GM12864 (cell line): ENCODE data around the gene RECQL5.

Source experiments
- DNase-seq: peaks from one replicate; pipeline ENCODE4 v3.0.0-alpha.2; 2011; ENCODE audit warnings: low read depth
- H3K4me3 ChIP-seq: 2 replicates; pipeline ENCODE4 v1.5.1; 2011; ENCODE audit warnings: mild to moderate bottlenecking, low read depth, low read length, control low read depth
- TF ChIP-seq, protein P1 (sequence below): IDR thresholded peaks from 2 replicates; pipeline ENCODE4 v1.5.1; 2011; ENCODE audit warnings: low read depth, mild to moderate bottlenecking, moderate library complexity, low read length, control low read depth, inconsistent platforms; ENCODE audit errors: missing control alignments

The RECQL5 gene

DNA sequence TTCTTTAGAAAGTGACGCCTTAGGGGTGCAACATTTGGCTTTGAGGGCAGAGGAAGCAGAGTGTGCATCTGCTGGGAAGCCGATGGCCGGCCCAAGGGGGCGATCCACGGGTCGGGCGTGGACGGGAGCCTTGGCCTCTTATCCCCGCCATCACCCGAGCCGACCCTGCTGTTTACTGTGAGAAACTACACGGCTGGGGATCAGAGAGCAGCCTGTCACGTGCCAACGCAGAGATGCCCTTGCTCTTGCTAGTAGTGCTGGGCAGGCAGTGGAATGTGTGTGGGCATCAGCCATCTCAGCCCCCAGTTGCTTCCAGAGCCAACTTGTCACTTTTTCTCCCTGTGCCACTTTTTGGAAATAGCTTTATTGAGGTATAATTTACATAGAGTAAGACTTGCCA is 27.6 kb upstream of the RECQL5 start:
- no peak for DNase-seq
- H3K4me3 ChIP-seq, result no peak overlapping the region
- TF ChIP-seq, protein P1, sequence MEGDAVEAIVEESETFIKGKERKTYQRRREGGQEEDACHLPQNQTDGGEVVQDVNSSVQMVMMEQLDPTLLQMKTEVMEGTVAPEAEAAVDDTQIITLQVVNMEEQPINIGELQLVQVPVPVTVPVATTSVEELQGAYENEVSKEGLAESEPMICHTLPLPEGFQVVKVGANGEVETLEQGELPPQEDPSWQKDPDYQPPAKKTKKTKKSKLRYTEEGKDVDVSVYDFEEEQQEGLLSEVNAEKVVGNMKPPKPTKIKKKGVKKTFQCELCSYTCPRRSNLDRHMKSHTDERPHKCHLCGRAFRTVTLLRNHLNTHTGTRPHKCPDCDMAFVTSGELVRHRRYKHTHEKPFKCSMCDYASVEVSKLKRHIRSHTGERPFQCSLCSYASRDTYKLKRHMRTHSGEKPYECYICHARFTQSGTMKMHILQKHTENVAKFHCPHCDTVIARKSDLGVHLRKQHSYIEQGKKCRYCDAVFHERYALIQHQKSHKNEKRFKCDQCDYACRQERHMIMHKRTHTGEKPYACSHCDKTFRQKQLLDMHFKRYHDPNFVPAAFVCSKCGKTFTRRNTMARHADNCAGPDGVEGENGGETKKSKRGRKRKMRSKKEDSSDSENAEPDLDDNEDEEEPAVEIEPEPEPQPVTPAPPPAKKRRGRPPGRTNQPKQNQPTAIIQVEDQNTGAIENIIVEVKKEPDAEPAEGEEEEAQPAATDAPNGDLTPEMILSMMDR, result no peak

DNA sequence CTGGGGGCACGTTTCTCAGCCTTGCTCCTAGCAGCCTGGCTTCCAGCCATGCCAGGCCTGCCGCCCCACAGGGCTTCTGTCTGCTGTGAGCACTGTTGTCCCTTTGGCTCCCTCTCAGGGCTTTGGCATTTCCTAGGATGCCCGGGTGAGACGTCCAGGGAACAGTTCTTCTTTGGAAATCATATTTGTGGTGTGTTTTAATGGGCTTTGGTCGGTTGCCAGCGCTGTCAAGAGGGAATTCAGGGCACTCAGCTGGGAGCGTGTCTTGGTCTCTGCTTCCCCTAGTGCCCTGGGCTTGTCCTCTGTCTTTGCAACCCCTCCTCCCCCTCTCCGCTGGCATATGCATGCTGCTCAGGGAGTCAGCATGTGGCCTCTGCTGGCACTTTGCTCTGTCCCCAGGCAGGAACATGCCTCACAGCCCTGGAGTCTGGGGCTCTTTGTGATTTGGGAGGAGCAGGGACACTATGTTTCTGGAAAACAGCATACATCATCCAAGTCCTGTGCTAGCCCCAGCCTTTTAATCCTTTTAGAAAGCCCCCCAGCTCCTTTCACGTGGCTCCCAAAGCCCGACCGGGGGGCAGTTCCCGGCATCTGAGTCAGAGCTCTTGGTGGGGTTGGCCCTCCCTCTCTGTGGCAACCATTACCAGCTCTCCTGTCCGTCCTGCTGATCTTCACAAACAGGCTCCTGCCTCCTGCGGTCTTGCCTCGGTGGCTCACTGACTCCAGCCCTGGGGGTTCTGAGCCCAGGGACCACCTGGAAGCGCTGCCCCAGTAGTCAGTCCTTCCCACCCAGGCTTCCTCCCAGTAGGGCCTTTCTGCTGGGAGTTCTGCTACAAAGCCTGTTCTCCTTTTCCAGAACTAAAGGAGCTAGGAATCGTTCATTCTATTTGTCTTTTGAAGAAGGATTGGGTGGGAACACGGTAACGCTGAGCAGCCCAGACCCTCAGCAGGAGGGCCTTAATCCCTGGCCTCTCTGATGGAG is 26.8 kb upstream of the RECQL5 start:
- no peak for DNase-seq
- H3K4me3 ChIP-seq, result no peak overlapping the region
- TF ChIP-seq, protein P1, result no peak

DNA sequence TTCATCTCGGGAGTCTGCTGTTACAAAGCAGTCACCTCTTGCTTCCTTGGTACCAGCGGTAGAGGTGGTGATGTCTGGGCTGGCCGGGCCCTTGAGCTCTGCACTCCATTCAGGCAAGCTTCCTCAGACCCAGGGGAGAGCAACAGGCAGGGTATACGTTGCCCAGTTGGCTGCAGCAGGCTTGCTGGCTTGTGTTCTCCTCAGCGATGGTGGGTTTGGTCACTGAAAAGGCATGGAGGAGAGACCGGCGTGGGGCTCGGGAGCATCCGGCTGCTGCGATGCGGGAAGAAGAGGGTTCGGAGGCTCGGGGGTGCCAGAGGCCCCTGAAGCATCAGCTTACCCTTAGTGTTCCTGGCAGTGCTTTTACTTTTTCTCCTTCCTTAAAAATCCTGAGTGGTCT is 26.0 kb upstream of the RECQL5 start:
- no peak overlapping the region for H3K4me3 ChIP-seq
- TF ChIP-seq, protein P1, result no peak
- no peak for DNase-seq

DNA sequence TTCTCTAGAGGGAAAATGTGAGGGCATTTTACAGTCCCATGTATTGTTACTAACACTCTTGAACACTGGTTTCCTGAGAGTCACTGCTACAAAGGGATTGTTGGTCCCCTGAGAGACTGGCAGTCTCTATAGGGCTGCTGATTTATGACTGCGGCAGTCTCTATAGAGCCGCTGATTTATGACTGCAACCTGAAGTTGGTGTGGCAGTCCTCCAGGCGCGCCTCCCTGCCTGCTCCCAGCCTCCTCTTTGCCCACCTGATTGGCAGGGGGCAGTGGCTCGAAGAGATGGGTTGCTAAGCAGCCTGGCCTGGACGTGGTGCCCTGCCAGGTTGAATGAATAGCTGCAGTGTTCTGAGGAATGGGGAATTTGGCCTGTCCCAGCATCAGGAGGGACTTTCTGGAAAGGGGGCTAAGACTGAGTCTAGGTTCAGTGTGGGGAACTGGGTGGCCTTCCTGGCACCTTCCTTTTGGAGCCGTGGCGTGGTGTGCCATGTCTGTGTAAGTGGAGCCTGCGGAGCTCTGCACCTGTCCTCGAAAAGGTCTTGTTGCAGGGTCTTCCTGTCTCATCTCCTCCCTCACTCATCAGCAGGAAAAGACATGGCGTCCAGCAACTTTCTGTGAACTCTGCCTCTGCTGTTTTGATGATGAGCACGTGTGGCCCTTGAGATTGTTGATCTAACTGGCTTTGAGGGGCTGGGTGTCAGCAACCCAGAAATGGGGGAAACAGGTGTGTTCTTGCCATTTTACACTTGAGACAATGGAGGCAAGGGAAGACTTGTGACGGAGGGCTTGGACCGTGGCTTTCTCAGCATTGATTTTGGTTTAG is 25.1 kb upstream of the RECQL5 start:
- TF ChIP-seq, protein P1, result no peak
- DNase-seq, result no peak
- H3K4me3 ChIP-seq, result no peak overlapping the region

DNA sequence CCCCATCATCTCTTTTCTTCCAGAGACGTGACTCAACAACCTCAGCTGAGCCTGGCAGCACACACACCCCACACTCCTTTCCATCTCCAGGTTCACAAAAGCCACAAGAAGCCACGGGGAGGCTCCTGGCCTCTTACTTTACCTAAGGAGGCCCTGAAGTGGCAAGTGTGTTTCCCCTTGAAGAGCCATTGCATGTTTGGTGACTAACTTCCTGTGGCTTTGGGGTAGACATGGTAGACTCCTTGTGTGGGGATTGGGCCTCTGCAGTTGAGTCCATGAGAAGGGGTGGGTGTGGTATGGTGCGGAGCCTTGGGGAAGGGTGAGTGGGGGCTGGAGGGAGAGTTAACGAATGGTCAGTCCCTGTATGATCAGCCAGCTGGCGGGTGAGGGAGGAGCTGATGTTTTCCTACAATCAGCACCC is 24.4 kb upstream of the RECQL5 start:
- DNase-seq, result no peak
- no peak overlapping the region for H3K4me3 ChIP-seq
- TF ChIP-seq, protein P1, result no peak

DNA sequence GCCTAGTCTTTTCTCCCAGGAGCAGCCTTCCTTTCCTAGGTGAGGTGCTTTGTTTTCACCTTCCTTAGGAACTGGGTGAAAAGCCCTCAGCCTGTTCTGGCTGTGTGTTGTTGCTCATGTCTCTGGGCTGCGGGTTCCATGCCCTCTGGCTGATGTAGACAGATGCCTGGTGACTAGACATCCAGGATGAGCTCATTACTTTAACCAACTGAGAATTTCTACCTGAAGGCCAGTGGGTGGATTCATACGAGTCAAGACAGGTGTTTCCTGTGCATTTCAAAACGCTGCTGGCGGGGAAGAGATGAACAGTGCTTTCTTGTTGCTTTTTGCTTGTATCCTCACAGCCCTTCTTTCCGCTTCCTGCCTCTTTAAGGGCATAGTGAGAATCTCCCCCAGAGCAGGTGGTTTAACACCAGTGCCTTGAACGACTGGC is 22.5 kb upstream of the RECQL5 start:
- peak; percentile 75 for DNase-seq
- TF ChIP-seq, protein P1, result no peak
- no peak overlapping the region for H3K4me3 ChIP-seq
